Trophoblast cell (in vitro differentiated cells and primary cell): ENCODE measurements around the gene ADCY1.

Experiments used
- DNase-seq, 2 donors: peaks; one replicate each; pipeline ENCODE4 v3.0.0-alpha.2; 2016
- H2AFZ ChIP-seq: 2 replicates; pipeline ENCODE4 v1.6.1; 2013; ENCODE audit warnings: low read length, moderate library complexity, mild to moderate bottlenecking; ENCODE audit not compliant: insufficient read depth, poor library complexity
- H2AK5ac ChIP-seq: 2 replicates; pipeline ENCODE4 v1.6.1; 2013; ENCODE audit warnings: mild to moderate bottlenecking, low read length
- H2BK120ac ChIP-seq: 2 replicates; pipeline ENCODE4 v1.6.1; 2013; ENCODE audit warnings: low read length, mild to moderate bottlenecking, moderate library complexity; ENCODE audit not compliant: insufficient read depth, poor library complexity
- H2BK12ac ChIP-seq: 2 replicates; pipeline ENCODE4 v1.6.1; 2013; ENCODE audit warnings: mild to moderate bottlenecking, low read length, moderate library complexity
- H2BK5ac ChIP-seq: 2 replicates; pipeline ENCODE4 v1.6.1; 2013; ENCODE audit warnings: low read length, low read depth, moderate library complexity, mild to moderate bottlenecking; ENCODE audit not compliant: poor library complexity
- H3K14ac ChIP-seq: 2 replicates; pipeline ENCODE4 v1.6.1; 2013; ENCODE audit warnings: mild to moderate bottlenecking, low read length
- H3K18ac ChIP-seq: 2 replicates; pipeline ENCODE4 v1.6.1; 2013; ENCODE audit warnings: mild to moderate bottlenecking, low read length
- H3K23ac ChIP-seq: 2 replicates; pipeline ENCODE4 v1.6.1; 2013; ENCODE audit warnings: low read length
- H3K27ac ChIP-seq: 2 replicates; pipeline ENCODE4 v1.5.1; 2013; ENCODE audit warnings: low read depth, mild to moderate bottlenecking, inconsistent platforms, low read length, moderate library complexity
- H3K27me3 ChIP-seq: 2 replicates; pipeline ENCODE4 v1.6.1; 2013; ENCODE audit warnings: inconsistent platforms, mild to moderate bottlenecking, low read length, moderate library complexity; ENCODE audit not compliant: insufficient read depth
- H3K36me3 ChIP-seq, 2 experiments: 1 replicate in 1 of 2; 2 replicates in 1 of 2; pipeline ENCODE4 v1.6.1; 2013; ENCODE audit warnings: low read length in 2 of 2, mild to moderate bottlenecking in 2 of 2, moderate library complexity in 1 of 2; ENCODE audit not compliant: insufficient read depth in 2 of 2, control insufficient read depth in 1 of 2
- H3K4ac ChIP-seq: 2 replicates; pipeline ENCODE4 v1.6.1; 2013; ENCODE audit warnings: low read depth, mild to moderate bottlenecking, low read length, moderate library complexity
- H3K4me1 ChIP-seq, 2 experiments: 1 replicate in 1 of 2; 2 replicates in 1 of 2; pipeline ENCODE4 v1.6.1; 2013; ENCODE audit warnings: low read length in 2 of 2, mild to moderate bottlenecking in 2 of 2, moderate library complexity in 1 of 2; ENCODE audit not compliant: insufficient read depth in 2 of 2, control insufficient read depth in 1 of 2
- H3K4me2 ChIP-seq: 2 replicates; pipeline ENCODE4 v1.6.1; 2013; ENCODE audit warnings: inconsistent platforms, mild to moderate bottlenecking, low read length, moderate library complexity
- H3K4me3 ChIP-seq: 2 replicates; pipeline ENCODE4 v1.5.1; 2013; ENCODE audit warnings: mild to moderate bottlenecking, low read depth, low read length, inconsistent platforms
- H3K79me1 ChIP-seq: one replicate; pipeline ENCODE4 v1.6.1; 2013; ENCODE audit warnings: low read length
- H3K79me2 ChIP-seq: 2 replicates; pipeline ENCODE4 v1.6.1; 2013; ENCODE audit warnings: low read length, mild to moderate bottlenecking; ENCODE audit not compliant: control insufficient read depth, insufficient read depth, poor library complexity
- H3K9ac ChIP-seq: 2 replicates; pipeline ENCODE4 v1.6.1; 2013; ENCODE audit warnings: mild to moderate bottlenecking, low read length
- H3K9me3 ChIP-seq: 2 replicates; pipeline ENCODE4 v1.6.1; 2013; ENCODE audit warnings: low read depth, mild to moderate bottlenecking, control low read depth, inconsistent platforms, low read length; ENCODE audit not compliant: insufficient read depth
- H4K12ac ChIP-seq: 2 replicates; pipeline ENCODE4 v1.6.1; 2013; ENCODE audit warnings: low read depth, mild to moderate bottlenecking, low read length, moderate library complexity
- H4K8ac ChIP-seq: 2 replicates; pipeline ENCODE4 v1.6.1; 2013; ENCODE audit warnings: low read depth, mild to moderate bottlenecking, low read length, moderate library complexity
- H4K91ac ChIP-seq: one replicate; pipeline ENCODE4 v1.6.1; 2013; ENCODE audit warnings: low read depth, mild to moderate bottlenecking, low read length, moderate library complexity
- WGBS: extraction: QIAGEN DNeasy Blood & Tissue Kit; methylation state at CpG from one replicate; pipeline ENCODE4 v1.1.7; 2013; ENCODE audit warnings: missing lambda C conversion rate; ENCODE audit not compliant: insufficient read length, insufficient coverage; ENCODE audit errors: extremely low coverage; 5-methylcytosine and 5-hydroxymethylcytosine counted together

Gene ADCY1

DNA sequence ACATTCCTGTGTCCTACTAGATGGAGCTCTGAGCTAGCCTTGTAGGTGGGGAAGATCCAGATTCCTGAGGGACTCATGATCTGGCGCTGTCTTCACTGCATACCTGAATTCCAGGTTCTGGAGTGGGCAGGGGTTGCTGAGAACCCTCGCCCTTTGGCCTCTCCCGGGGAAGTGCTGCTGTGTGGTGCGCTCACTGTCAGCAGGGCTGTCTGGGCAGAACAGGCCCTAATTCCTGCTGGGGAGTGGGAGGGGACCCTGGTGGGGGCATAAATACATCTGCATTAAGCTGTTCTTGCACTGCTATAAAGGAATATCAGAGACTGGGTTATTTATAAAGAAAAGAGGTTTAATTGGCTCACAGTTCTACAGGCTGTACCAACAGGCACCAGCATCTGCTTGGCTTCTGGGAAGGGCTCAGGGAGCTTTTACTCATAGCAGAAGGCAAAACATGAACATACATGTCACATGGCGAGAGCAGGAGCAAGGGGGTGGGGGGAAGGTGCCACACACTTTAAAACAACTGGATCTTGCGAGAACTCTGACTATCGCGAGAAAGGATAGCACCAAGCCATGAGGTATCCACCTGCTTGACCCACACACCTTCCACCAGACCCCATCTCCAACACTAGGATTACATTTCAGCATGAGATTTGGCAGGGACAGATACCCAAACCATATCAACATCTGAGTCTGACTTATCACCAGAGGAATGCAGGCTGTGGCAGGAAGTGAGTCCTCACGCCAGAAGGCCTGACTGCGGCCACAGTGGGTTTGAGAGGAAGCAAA is 115.0 kb downstream of the ADCY1 start:
- Histone ChIP-seq H3K79me1 (no peaks in the 10 kb centered on the region), H3K9me3 (no peaks in the 10 kb centered on the region), H2BK12ac (no peak overlapping the region), H2AFZ (no peak overlapping the region), H3K4ac (no peak overlapping the region), H3K4me3 (peak overlapping the region; percentile 10), H2AK5ac (no peak overlapping the region), H4K91ac (no peak overlapping the region), H4K8ac (no peak overlapping the region), H3K27ac (no peak overlapping the region), H3K23ac (no peak overlapping the region), H3K4me2 (no peak overlapping the region), H3K27me3 (no peaks in the 10 kb centered on the region), H3K14ac (no peak overlapping the region), H2BK5ac (no peak overlapping the region), H4K12ac (no peak overlapping the region), H3K9ac (no peak overlapping the region), H2BK120ac (no peak overlapping the region), H3K18ac (no peak overlapping the region), H3K4me1 (peaks cover 14 to 15% of the 10 kb centered on the region in 2 experiments), H3K79me2 (no peaks in the 10 kb centered on the region), H3K36me3 (no peaks in the 10 kb centered on the region)
- WGBS, result no CpG with 5 or more reads among the region's 10 CpGs
- no peak for DNase-seq

DNA sequence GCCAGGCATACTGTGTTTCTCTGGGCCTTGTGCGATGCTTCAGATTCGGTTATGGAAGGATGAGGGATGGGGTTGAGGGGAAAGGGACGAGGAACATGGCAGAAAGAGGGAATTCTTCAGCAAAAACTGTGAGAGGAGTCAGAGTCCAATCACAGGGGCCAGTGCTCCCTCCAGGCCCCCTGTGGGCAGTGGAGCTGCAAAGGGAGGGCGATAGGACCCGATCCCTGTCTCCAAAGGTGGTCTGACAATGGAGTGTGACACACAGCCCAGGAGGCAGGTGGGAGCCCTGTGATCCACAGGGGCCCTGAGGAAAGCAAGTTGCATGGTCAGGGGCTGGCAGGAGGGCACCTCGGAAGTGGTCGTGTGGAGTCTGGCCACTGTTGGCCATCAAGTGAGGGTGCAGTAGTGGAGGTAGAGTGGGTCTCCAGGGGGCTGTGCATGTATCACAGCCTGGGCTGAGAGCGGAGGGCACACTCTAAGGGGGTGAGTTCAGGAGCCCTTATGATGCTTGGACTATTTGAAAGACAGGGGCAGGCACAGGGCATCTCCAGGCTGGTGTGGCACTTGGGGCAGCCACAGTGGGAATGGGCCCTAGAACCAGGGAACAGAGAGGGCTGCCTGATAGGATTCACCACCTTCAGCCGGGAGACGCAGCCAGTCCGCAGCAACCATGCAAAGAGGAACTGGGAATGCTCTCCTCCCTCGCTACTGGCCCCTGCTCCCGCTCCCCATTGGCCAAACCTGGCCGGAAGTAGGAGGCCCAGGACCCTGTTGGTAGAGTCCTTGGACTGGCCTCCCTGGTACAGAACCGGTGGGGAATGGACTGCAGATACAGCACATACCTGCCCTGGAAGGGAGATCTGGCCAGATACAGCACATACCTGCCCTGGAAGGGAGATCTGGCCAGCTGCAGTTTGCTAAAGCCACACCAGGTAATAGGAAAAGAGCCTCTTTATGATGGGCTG is 115.9 kb downstream of the ADCY1 start:
- H4K8ac ChIP-seq, result no peak overlapping the region
- no peak overlapping the region for H3K18ac ChIP-seq
- H3K4ac ChIP-seq, result no peak overlapping the region
- H3K14ac ChIP-seq, result peak overlapping the region; percentile 26
- H3K9me3 ChIP-seq, result no peaks in the 10 kb centered on the region
- H2AK5ac ChIP-seq, result no peak overlapping the region
- H3K36me3 ChIP-seq, result no peaks in the 10 kb centered on the region
- no peaks in the 10 kb centered on the region for H3K79me1 ChIP-seq
- H3K27me3 ChIP-seq, result no peaks in the 10 kb centered on the region
- no peak overlapping the region for H4K12ac ChIP-seq
- no peak overlapping the region for H3K9ac ChIP-seq
- H3K4me1 ChIP-seq, result peaks cover 13 to 14% of the 10 kb centered on the region in 2 experiments
- no peak overlapping the region for H3K4me3 ChIP-seq
- no CpG with 5 or more reads among the region's 15 CpGs for WGBS
- H3K4me2 ChIP-seq, result no peak overlapping the region
- DNase-seq, result no peak
- no peaks in the 10 kb centered on the region for H3K79me2 ChIP-seq
- no peak overlapping the region for H2AFZ ChIP-seq
- H2BK12ac ChIP-seq, result no peak overlapping the region
- no peak overlapping the region for H2BK120ac ChIP-seq
- H3K23ac ChIP-seq, result no peak overlapping the region
- H4K91ac ChIP-seq, result no peak overlapping the region
- no peak overlapping the region for H2BK5ac ChIP-seq
- H3K27ac ChIP-seq, result no peak overlapping the region

DNA sequence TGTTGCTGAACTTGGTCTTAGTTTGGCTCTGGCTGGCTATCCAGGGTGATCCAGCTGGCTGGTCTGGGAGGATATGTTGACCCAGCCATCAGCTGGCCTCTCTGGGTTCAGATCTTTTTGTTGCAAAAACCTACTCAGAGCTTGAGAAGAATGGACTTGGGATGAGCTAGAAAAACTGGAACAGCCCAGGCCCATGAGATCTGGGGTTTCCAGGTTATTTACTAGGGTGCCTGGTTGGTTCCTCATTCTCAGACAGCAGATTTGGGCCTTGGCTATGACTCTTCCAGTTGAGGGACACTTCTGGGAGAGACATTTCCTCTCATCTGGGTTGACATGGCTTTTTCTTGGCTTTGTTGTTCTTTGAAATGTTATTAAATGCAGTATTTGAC is 116.6 kb downstream of the ADCY1 start:
- DNase-seq, result no peak
- Histone ChIP-seq H4K8ac (no peak overlapping the region), H2AFZ (no peak overlapping the region)

DNA sequence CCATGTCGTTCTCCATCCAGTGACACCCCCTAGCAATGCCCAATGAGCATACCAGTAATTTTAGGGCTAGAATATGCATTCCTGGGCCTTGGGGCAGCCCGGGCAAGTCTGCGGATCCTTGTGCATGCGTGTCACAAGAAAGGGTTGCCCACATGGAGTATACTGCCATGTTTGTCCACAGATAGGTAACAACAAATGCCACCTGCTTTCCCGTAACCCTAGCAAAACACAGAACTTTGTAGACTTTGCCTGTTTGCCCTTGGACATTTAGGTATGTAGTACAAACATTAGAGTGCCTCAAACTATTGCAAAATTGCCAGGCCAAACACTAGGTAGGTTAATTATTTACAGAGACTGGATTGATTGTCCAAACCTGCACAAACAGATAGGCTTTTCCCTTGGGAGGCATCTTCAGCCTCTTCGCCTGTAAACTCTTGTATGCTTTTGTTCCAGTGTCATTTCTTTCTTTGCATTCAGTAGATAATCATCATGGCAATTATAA is 117.0 kb downstream of the ADCY1 start:
- no peaks in the 10 kb centered on the region for H3K79me1 ChIP-seq
- H3K18ac ChIP-seq, result no peak overlapping the region
- H2BK120ac ChIP-seq, result no peak overlapping the region
- DNase-seq, result no peak
- H3K9me3 ChIP-seq, result no peaks in the 10 kb centered on the region
- no peak overlapping the region for H2BK12ac ChIP-seq
- no peak overlapping the region for H3K4ac ChIP-seq
- H3K4me1 ChIP-seq, result peaks cover 10 to 12% of the 10 kb centered on the region in 2 experiments
- H3K27ac ChIP-seq, result no peak overlapping the region
- WGBS, result no CpG with 5 or more reads among the region's 6 CpGs
- H3K36me3 ChIP-seq, result no peaks in the 10 kb centered on the region
- H4K8ac ChIP-seq, result no peak overlapping the region
- H2BK5ac ChIP-seq, result no peak overlapping the region
- H3K9ac ChIP-seq, result no peak overlapping the region
- no peak overlapping the region for H3K4me3 ChIP-seq
- no peaks in the 10 kb centered on the region for H3K79me2 ChIP-seq
- no peak overlapping the region for H4K12ac ChIP-seq
- H2AFZ ChIP-seq, result no peak overlapping the region
- no peaks in the 10 kb centered on the region for H3K27me3 ChIP-seq
- no peak overlapping the region for H4K91ac ChIP-seq
- no peak overlapping the region for H2AK5ac ChIP-seq
- no peak overlapping the region for H3K14ac ChIP-seq
- no peak overlapping the region for H3K4me2 ChIP-seq
- no peak overlapping the region for H3K23ac ChIP-seq

More for the DNA sequence above, 116.6 kb downstream of the ADCY1 start:
- Histone ChIP-seq H4K91ac (no peak overlapping the region), H3K4ac (no peak overlapping the region), H3K9me3 (no peaks in the 10 kb centered on the region), H3K18ac (no peak overlapping the region), H3K4me3 (no peak overlapping the region), H2AK5ac (no peak overlapping the region), H3K4me2 (no peak overlapping the region), H3K14ac (no peak overlapping the region), H3K4me1 (peaks cover 10 to 12% of the 10 kb centered on the region in 2 experiments), H3K27me3 (no peaks in the 10 kb centered on the region), H2BK120ac (no peak overlapping the region), H2BK5ac (no peak overlapping the region), H2BK12ac (no peak overlapping the region), H3K79me1 (no peaks in the 10 kb centered on the region), H3K23ac (no peak overlapping the region), H3K9ac (no peak overlapping the region), H3K27ac (no peak overlapping the region), H3K79me2 (no peaks in the 10 kb centered on the region), H4K12ac (no peak overlapping the region), H3K36me3 (no peaks in the 10 kb centered on the region)
